GM21381 (cell line): ENCODE data around the gene CIITA.

Experiments used
- ATAC-seq: cut with Tn5 transposase; IDR thresholded peaks from one replicate; pipeline ENCODE4 v1.9.1; 2021; ENCODE audit warnings: mild to moderate bottlenecking, moderate library complexity; ENCODE audit not compliant: unreplicated experiment

The CIITA gene

DNA sequence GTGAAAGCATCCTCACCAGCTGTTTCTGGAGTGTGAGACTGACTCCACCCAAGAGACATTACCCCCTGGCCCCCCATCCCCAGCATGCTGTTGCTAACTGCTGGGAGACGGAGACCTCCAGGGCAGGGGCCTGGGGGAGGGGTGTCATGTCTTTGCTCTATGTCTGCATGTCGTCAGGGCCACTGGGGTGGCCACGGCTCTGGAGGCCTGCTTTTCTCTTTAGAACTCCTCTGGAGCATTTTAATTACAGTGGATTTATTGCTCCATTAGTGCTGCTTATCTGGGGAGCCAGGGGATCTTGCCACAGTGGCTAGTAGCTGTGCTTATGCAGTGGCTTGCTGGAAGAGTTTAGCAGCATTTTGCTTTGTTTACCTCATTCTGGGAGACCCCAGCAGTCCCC lies 99.6 kb downstream of the CIITA start:
- ATAC-seq, result no peak

DNA sequence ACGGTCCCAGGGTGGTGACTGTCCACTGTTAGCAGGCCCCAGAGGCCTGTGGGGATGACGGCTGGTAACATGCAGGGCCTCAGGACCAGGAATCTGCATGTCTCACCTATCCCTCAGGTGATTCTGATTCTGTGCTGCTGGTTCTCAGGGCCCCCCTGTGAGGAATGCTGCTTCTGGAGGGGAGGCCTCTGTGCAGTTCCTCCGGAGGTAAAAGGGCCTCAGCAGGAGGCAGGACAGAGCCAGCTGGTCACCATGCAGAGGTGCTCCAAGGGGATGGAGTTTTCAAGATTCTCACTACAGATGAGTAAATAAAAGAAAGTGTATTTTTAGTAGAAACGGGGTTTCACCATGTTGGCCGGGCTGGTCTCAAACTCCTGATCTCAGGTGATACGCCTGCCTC lies 101.1 kb downstream of the CIITA start:
- ATAC-seq, result no peak

DNA sequence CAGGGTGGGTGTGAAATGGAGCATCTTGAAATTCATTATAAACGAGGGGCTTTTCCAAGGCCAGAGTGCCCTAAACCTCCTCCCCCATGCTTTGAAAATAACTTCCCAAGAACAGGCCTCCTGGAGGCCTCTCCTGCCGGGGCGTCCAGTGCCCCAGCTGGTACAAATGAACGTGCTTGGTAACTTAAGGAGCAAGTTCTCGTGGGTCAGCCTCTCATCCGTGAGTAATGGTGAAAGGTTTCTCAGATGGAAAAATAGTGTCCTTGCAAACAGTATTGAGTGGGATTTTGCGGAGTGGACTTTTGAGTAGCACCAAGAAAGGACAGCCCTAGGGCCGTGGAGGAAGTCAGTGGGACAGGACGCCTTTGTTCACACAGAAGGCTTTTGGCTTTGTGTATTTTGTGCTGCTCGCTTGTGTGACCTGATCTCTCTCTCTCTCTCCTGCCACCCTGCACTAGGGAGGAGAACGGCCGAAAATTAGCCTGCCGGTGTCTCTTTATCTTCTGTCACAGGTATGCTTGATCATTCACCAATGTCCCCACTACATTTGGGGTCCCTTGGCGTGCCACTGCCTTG lies 102.0 kb downstream of the CIITA start:
- ATAC-seq, result no peak

DNA sequence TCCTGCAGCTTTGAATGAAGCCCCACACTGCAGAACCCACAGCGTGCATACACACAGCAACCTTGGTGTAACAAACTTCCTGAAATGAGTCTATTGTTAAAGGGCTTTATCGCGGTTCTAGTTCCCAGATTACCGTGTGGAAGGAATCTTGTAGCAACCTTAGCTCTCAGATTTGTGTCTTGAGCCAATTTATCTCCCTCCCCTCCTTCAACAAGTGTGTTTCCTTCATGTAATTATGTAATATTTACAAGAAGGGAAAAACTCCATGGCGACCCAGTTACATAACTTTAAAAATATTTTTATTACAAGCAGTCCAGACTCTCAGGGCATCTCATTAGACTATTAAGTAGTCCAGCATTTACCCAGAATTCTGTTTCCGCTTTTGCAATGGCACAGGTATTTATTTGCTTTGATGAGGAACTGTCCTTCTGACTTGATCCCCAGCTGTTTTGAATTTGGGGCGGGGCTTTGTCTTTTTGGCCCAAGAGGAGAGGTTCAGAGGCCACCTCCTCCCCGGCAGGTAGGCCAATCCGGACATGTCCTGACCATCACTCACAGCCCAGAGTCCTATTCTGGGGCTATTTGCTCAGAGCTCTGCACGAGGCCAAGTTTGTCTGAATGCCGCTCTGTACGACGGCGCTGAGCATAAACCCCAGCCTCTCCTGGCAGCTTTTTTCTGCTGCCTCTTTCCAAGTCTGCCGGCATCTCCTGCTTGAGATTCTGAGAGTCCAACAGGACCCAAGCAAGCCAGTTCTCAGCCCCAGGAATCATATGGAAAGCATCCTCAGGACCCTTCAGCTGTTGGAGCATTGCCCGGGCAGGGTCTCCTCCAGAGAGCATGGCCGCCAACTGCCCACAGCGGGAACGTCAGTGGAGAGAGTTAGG lies 103.0 kb downstream of the CIITA start:
- no peak for ATAC-seq

DNA sequence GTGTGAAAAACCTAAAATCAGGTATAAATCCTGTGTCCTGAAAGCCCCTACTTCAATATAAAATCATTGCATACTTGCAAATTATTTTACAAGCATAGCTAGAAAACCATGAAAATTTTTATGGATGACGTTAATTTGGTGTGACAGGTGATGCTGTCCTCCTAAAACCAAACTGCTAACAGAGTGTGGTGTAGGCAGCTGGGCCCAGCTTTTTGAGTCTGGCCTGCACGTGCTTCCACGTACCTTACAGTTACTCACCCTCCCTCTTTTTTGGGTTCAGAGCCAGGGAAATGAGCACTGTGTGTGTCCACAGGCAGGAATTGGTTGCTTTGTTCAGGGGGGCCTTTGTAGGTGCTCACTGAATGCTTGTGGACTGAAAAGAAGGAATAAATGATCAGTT lies 103.8 kb downstream of the CIITA start:
- no peak for ATAC-seq

DNA sequence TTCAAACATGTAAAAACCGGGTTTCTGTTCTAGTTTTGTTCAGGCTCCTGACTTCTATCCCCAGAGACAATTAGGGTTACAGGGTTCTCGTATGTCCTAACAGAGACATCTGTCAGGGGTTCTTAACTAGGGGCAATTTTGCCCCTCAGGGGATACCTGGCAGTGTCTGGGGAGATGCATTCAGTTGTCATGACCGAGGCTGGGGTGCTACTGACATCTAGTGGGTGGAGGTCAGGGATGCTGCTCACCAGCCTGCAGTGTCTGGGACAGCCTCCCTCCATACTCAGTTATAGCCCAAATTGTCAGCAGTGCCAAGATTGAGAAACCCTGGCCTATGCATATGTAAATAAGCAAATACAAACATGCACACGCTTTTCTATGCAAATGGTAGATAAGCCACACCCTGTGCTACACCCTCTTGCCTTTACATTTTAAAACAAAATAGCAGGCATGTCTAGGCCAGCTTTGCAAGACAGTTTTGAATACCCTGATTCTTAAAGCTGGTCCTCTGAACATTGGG lies 104.8 kb downstream of the CIITA start:
- ATAC-seq, result peak; percentile 64

DNA sequence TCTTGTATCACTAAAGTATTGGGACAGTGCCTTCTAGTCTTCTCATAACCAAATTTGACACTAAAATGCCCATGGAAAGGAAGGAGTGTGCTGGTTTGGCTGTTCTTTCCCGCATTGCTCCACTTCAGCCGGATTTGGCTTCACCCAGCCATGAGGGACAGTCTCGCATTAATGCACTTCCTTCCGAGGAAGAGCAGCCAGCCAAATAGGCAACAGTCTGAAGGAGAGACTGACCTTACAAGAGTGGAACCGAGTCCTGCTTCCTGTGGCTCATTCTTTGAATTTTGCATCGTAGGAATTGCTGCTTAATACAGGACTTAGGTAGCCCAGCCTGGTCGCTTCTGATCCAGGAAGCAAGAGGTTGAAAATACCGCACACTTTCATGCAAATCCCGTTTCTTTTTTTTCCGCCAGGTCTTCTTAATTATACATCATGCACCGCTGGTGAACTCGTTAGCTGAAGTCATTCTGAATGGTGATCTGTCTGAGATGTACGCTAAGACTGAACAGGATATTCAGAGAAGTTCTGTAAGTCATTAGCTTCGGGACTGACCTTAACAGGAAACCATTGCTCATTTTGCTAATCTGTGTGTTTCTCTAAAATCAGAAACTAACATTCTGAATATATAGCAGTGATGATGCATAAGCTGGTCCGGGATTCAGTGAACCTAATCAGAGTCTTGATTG lies 105.6 kb downstream of the CIITA start:
- no peak for ATAC-seq

DNA sequence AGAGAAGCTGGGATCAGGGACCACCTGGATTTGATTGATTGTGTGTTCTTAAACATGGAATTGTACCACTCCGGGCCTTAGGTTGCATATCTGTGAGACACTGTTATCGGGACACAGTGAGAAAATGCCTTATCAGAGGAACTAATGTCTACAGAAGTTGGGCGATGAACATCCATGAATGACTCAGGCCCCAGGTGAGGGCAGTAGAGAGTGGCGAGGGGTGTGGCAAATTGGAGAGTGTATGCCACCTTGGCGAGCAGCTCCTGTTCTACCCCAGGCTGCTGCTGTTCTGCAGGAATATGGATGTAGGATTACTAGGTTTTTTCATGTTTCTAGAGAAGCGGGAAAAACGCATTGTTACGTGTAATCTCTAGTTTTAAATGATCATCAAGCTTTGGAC lies 106.2 kb downstream of the CIITA start:
- ATAC-seq, result no peak

DNA sequence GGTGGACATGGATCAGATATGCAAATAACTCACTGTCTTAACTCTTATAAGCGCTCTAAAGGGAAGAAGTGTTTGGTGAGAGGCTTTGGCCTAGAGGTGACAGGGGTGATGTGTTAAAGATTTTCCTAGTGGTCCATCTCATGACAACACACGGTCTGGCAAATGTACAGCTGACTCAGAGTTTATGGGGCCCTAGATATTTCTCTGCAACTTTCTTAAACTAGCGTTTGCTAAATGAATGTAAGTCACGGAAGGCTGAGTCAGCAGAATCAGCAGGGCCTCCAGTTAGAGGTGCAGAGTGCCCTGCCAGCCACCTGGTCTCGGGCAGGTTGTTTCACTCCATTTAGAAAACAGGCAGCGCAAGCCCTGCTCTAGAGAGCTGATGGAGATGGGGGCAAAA lies 107.5 kb downstream of the CIITA start:
- no peak for ATAC-seq
